Prostate gland (tissue), 2 donors: ENCODE results near the gene FCN3.

ENCODE experiments used
- POLR2A ChIP-seq: fragments of 450-650 bp; IDR thresholded peaks from one replicate; pipeline ENCODE4 v1.6.1; 2016; ENCODE audit warnings: antibody characterized with exemption, mild to moderate bottlenecking
- POLR2AphosphoS5 ChIP-seq: sonication (generic); formaldehyde crosslinking; IDR thresholded peaks from one replicate; pipeline ENCODE4 v1.6.1; 2017; ENCODE audit warnings: antibody characterized with exemption
- TF ChIP-seq, protein P1 (sequence below), 4 experiments: fragments of 200-600 bp in 2 of 4; fragments of 450-650 bp in 2 of 4; sonication (generic) in 2 of 4; IDR thresholded peaks; 1 replicate in 3 of 4; 2 replicates in 1 of 4; pipeline ENCODE4 v1.5.1; 2016 to 2019; ENCODE audit warnings: antibody characterized with exemption in 4 of 4, mild to moderate bottlenecking in 2 of 4, moderate library complexity in 2 of 4

DNA sequence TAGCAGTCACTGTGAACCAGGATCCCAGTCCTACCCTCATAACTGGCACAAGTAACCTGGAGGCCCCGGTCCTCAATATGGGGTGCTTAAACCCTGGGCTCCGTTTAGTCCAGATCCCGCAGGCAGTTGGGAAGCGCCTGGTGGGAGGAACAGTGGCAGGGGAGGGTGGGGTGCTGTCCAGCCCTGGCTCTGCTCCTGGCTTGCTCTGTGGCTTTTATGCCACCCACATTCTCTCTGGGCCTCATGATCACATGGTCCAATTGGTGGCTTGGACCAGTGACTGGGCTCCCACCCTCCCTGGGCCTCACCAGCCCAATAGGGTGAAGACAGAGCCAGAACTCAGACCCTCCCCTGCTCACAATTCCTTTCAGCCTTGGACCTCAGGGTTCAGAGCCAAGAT lies 5.6 kb upstream of the FCN3 start:
- TF ChIP-seq, protein P1, sequence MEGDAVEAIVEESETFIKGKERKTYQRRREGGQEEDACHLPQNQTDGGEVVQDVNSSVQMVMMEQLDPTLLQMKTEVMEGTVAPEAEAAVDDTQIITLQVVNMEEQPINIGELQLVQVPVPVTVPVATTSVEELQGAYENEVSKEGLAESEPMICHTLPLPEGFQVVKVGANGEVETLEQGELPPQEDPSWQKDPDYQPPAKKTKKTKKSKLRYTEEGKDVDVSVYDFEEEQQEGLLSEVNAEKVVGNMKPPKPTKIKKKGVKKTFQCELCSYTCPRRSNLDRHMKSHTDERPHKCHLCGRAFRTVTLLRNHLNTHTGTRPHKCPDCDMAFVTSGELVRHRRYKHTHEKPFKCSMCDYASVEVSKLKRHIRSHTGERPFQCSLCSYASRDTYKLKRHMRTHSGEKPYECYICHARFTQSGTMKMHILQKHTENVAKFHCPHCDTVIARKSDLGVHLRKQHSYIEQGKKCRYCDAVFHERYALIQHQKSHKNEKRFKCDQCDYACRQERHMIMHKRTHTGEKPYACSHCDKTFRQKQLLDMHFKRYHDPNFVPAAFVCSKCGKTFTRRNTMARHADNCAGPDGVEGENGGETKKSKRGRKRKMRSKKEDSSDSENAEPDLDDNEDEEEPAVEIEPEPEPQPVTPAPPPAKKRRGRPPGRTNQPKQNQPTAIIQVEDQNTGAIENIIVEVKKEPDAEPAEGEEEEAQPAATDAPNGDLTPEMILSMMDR (IDR thresholded peaks at IDR 0.05) = no peak
- TF ChIP-seq POLR2AphosphoS5 = no peak
- no peak for TF ChIP-seq POLR2A
